ENCODE measurements around the gene CASD1.

The CASD1 gene

DNA sequence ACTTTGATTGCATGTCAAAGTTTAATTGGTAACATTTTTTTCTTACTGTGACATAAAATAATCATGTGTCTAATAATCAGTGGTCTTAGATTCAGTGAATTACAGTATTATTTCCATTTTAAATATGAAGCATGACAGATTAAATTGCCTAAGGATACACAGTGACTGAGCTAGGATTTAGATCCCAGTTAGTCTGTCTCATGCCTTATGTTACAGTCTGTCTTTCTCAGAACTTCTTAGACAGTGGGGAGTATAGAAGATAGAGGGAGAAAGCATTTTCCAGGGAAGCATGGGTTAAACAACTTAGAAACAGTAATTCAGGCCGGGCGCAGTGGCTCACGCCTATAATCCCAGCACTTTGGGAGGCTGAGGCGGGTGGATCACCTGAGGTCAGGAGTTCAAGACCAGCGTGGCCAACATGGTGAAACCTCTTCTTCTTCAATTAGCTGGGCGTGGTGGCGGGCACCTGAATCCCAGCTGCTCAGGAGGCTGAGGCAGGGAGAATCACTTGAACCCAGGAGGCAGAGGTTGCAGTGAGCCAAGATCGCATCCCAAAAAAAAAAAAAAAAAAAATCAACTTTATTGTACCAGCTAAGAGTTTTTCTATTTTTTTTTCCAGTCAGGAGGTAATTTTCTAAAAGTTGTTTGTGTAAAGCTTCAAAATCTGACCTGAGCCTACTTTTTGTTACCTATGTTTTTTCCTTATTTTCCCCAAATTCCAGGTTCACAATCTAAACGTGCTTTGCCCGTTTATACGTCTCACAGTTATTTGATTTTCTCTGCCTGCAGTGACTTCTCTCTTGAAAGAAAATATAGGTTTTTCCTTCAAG lies 3.3 kb downstream of the CASD1 start:
- DNase-seq (ENCODE audit: low read depth in 2 of 3, low spot score in 1 of 3): no peak

DNA sequence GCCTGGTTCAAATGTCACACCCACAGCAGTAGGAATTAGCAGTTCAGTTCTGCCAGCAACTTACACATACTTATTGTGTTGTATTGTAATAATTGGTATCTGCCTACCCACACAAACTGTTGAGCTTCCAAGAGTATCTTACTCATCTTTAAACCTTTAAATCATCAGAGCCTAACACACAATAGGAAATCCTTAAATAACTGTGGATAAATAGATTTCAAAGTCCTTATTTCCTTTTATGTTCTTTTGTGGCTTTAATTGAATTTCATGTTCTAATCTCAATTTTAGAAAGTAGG lies 3.9 kb downstream of the CASD1 start:
- DNase-seq (ENCODE audit: low read depth in 2 of 3, low spot score in 1 of 3): no peak

DNA sequence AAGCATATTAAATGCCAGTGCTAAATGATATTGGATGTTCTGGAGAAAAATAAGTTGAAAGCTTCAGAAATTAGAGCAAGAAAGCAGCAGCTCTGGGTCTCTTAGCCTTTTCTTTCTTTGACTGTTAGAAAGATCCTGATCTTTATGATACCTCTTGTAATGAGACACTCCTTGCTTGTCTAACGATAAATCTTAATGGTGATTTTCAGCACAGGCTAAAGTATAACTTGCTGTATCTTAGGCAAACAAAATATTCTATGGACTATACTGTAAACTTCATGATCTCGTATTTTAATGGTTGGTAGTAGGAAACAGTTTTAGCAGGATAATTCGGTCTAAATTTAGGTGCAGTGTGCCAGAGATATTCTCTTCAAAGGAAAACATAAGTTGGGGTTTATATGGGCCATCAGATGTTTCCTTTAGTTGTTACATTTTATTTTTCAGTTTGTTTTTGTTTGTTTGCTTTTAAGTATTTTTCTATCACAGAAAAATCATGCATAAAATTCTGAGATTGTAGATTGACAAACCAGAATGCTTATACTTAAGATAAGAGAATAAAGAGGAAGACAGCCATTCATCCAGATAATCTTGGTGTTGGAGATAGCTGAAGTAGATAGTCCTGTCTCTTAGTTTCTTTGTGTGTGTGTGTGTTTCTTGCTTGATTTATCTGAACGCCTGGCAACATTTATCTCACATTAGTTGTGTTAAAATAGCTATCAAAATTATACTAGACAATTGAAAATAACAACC lies 4.7 kb downstream of the CASD1 start:
- no peak for DNase-seq (ENCODE audit: low read depth in 2 of 3, low spot score in 1 of 3)

DNA sequence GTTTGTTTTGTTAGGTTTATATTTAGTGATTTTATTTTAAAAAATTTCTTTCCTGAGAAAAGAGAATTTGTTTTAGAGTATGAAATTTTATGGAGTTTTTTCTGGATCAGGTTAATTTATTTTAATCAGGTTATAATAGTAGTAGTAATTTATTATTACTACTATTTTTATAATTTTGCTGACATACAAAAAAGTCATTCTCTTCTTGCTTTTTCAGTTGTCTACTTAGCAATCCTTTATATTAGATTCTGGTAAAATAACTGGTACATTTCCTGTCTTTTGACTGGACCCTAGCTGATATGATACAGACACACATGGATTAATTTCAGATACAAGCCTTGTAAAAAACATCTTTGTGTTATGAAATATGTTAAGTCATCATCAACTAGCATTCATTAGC lies 5.3 kb downstream of the CASD1 start:
- no peak for DNase-seq (ENCODE audit: low read depth in 2 of 3, low spot score in 1 of 3)

DNA sequence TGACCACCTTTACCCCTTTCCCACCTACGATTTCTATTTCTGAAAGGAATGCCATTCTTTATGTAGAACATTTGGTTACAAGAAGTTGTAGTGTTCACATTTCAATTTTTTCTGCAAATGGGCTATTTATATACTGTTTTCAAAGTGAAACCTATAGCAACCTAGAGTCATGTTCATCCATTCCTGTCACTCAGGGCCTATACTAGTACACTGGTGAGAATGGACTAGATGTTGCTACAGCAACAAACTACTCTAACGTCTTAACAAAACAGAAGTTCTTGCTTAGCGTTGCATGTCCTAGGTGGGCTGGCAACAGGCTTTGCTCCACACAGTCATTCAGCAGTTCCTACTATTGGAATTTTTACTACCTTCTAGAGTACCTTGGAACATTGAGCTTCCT lies 16.3 kb downstream of the CASD1 start:
- no peak for DNase-seq (ENCODE audit: low read depth in 2 of 3, low spot score in 1 of 3)

DNA sequence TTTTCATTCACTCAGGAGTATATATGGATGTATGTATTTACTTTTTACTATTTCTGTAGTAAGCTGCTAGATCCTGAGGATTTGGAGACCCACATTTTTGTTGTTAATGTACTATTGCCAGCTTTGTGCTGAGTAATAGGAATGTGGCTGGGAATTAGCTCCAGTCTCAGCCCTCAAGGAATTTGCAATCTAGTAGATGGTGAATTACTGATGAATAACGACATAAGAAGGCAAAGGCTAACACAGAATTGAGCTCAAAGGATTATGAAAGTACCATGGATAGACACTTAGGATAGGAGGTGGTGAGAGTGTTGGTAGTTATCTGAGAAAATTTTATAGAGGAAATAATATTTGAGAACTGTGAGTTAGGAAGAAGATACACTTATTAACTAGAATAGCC lies 19.9 kb downstream of the CASD1 start:
- no peak for DNase-seq (ENCODE audit: low read depth in 2 of 3, low spot score in 1 of 3)

DNA sequence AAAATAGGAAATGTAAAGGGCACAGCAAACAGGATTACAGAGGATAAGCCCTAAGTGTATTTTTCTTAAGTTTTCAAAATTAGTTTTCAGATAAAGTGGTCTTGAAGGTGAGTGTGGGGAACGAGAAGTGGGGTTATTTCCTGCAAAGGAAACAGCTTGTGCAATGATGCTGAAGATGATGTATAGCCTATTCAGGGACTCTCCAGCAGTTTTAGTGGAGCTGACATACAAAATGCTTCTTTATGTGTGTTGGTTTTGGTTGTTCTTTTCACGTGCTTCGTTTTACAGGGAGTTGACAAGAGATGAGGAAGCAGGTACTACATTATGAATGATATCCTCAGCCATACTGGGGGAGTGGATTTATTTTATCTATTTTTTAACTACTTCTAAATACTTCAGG lies 20.5 kb downstream of the CASD1 start:
- no peak for DNase-seq (ENCODE audit: low read depth in 2 of 3, low spot score in 1 of 3)

DNA sequence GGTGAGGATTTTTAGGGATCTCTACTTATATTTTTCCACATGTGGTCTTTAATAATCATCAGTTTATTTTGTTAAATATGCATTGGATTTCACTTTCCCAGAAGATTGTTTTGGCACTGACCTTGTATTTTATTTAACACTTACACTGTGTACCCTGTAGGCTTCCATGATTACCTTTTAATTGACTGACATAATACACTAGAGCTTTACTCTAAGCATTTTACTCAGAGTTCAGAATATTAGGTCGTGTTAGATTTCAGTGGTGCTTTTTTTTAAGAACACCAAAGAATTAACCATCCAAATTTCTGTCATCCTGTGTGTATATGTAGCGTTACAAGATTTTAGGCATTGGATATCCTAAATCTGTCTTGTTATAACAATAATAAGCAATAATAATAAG lies 23.1 kb downstream of the CASD1 start:
- no peak for DNase-seq (ENCODE audit: low read depth in 2 of 3, low spot score in 1 of 3)

DNA sequence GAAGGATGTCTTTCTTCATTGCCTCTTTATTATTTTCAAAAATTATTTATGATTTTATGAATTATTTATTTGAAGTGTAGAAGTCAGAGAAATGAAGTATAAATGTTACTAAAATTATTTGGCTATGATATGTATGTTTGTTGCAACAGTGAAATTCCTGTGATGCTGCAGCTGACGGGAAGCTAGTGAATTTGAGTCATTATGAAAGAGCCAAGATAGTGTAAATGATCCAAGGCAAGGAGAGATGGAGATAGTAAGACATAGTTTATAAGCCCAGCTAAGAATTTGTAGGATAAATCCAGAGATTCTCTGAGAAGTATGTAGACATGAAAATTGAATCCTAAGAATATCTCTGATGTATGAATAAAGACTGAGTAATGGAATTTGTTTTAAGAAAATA lies 30.8 kb downstream of the CASD1 start:
- DNase-seq (ENCODE audit: low read depth in 2 of 3, low spot score in 1 of 3): no peak

DNA sequence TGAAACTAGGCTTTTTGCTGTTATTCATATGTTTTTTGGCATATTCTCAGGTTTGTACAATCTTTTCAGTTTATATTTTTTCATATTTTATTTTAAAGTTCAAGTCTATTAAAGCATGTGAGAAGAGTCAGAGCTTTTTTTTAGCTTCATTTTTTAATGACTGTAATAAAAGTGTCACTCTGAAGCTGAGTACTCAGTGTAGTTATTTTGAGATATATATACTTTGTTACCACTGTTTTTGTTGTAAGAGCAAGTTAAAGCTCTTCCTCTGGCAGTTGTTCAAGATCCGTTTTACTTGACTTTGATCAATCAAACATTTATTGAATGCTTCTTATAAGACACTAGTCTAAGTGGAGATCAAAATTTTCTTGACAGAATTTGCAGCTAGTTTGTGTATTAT lies 37.5 kb downstream of the CASD1 start:
- DNase-seq (ENCODE audit: low read depth in 2 of 3, low spot score in 1 of 3): no peak

DNA sequence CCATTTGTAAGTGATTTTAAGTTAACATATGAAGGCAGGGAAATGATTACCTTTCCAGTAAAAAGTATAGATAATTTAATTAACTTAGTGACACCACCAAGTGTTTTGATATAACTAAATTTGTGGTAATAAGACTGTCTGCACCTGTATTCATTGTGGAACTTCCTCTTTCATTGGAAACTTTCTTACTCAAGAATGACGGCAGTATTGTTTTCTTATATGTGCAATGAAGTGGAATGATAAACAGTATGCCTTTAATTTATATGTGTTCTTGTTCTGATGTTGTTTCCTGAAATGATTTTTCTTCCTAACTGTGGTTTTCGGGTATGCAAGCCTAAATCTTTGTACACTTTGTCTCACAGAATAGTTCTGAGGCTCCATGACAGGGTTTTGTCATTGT lies 46.4 kb downstream of the CASD1 start:
- no peak for DNase-seq (ENCODE audit: low read depth in 2 of 3, low spot score in 1 of 3)

DNA sequence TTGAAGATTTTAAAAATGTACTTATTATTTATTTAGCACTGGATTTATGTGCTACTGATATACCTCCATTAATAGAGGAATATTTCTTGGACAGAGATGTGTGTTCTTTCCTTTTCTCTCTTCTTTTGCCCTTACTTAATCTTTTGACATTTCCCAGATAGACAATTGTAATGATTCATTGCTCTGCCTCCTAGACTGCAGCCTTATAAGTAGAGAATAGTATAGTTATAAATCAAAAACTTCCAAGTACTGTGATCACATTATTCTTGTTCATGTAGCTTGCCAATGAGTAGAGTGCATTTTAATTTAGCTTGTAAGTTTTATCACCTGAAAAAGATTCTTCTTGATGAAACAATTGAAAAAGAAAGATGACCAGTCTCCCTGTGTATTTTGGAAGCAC lies 47.6 kb downstream of the CASD1 start:
- no peak for DNase-seq (ENCODE audit: low read depth in 2 of 3, low spot score in 1 of 3)

DNA sequence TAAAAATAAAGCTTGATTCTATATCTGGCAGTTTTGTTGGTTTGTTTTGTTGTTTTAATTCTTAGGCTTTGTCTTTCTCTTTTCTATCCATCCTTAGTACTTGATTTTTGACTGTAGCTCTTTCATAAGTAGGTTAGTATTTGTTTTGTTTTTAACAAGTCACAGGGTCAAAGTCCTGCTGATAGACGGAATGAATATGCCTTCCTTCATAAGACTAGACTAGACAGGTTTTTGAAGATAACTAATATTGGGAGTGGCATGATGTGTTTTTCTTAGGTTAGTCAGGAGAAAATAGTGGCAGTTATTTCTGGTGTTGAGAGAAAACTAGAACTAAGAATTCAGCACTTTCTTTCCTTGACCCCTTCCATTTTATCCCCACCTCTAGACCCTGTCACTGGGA lies 50.4 kb downstream of the CASD1 start:
- no peak for DNase-seq (ENCODE audit: low read depth in 2 of 3, low spot score in 1 of 3)

DNA sequence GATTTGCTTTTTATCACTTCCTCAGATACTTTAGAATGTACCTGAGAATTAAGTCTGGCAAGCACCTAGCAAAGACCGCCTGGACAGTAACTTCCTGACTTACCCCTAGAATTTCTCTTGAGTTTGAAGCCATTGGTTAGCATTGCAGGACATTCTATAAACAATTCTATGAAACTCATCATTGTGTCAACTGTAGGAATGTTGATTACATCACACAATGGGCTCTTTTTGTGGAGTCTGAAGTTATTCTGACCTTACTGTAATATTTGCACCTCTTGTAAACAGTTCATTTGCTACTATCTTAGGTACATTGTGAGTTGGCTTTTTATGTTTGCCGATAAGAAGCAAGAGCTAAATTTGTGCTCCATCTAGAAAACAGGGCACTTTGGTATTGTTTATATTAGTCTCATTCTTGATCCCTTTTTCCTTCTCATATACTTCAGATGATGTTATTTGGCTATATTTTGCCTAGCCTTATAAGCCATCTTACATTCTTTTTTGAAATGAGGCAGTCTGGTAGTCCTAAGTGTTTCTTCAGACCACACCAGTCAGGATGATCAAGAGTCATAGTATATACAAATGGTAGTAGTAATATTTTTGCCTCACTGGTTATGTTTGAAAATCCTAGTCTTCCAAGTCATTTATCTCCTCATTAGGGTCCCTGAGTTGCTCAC lies 52.4 kb downstream of the CASD1 start:
- DNase-seq (ENCODE audit: low read depth in 2 of 3, low spot score in 1 of 3): no peak

DNA sequence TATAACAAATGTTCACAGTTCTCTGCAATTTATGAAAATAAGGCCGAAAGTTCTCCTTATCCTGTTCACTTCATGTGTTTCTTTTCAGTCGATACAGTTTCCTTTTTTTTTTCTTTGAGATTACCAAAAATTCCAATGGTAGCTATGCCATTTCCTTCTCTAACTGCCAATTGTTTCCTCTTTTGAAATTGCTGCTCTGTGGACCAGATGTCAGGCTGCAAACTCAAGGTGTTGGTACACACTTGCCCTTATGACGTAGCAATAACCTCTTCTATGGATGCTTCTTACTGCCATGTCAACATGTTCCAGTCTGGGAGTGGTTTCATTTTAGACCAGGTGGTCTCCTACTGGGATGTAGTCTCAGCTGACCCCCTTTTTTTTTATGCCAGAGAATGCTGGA lies 52.9 kb downstream of the CASD1 start:
- DNase-seq (ENCODE audit: low read depth in 2 of 3, low spot score in 1 of 3): no peak

DNA sequence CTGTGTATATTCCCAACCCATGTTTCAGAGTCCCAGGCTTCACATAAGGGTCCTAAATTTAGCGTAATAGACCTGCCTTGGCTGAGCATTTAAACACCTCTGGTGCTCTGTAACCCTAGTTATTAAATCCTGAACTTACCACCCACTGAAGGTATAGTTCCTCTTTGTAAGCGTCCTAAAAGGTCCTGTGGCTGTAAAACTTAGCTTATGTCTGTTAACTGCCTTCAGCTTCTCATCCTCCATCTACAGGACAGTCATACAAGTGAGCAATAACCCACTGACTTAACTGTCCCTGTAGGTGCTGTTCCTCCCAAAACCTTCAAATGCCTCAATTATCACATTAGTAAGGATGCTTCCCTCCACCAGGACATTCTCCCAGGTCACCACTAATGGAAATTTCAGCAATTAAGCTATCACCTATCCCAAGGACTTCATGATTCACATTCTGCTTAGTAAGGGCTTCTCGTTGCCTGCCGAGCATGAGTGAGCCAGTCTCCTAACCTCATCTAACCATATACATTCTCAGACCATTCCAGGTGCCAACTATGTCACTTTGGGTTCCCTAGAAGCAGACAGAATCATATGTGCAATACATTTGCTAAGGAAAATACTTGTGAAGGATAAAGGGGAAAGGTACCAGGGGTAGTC lies 55.8 kb downstream of the CASD1 start:
- no peak for DNase-seq (ENCODE audit: low read depth in 2 of 3, low spot score in 1 of 3)

DNA sequence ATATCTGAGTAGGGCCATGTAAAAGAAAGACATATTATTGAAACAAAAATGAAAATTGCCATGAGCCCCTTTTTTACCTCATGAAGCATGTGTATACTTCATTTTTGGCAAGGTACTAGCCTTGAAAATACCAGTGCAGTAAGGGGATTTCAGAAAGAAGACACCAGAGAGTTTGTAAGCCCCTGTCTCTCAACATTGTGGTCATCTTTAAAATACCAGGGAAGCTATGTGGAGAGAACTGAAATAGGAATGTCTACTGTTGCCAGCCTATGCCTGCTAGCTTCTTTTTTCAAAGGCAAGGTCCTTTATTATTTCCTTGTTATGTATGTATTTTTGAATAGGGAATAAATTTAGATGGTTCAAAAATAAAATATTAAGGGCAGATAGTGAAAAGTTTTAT lies 57.8 kb downstream of the CASD1 start:
- no peak for DNase-seq (ENCODE audit: low read depth in 2 of 3, low spot score in 1 of 3)

DNA sequence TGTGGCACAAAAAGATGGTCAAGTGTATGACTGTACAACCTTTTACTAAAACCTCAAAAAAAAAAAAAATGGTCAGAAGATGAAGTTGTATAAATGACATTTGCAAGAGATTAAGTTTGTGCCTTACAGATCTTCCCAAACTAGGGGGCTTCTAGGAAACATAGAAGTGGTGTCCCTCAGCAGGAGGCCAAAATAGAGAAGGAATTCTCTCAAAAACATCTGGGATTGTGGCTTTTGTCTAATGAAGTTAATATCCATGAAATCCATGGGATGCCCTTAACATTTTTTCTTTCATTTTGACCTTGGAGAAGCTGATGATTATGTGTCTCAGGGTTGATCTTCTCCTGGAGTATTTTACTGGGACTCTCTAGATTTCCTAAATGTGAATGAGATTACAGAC lies 62.2 kb downstream of the CASD1 start:
- DNase-seq (ENCODE audit: low read depth in 2 of 3, low spot score in 1 of 3): no peak

DNA sequence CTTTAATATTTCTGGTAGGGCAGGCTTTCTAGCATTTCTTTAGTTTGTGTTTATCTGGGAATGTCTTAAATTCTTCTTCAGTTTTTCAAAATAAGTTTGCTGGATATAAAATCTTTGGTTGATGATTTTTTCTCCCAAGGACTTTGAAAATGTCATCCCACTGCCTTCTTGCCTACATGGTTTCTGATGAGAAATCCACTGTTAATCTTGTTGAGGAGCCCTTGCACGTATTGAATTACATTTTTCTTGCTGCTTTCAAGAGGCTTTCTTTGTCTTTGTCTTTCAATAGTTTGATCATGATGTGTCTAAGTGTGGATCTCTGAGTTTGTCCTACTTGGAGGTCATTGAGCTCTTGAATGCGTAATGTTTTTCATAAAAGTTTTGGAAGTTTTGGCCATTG lies 66.0 kb downstream of the CASD1 start:
- no peak for DNase-seq (ENCODE audit: low read depth in 2 of 3, low spot score in 1 of 3)

DNA sequence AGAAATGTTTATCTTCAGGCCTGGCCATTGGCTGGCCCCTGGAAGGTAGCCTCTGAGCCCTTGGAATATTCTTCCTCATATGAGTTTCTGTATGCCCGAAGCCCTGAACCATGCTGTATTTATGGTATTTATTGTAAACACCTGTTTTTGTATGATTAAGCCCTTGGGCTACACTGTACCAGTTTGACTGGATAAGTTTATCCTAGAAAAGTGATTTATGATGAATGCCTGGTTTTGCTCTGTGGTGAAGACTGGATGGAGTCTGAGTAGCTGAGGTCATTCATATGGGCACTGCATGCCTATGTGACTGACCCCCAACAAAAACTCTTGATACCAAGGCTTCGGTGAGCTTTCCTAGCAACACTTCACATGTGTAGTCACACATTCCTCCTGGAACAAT lies 66.7 kb downstream of the CASD1 start:
- DNase-seq (ENCODE audit: low read depth in 2 of 3, low spot score in 1 of 3): no peak

DNA sequence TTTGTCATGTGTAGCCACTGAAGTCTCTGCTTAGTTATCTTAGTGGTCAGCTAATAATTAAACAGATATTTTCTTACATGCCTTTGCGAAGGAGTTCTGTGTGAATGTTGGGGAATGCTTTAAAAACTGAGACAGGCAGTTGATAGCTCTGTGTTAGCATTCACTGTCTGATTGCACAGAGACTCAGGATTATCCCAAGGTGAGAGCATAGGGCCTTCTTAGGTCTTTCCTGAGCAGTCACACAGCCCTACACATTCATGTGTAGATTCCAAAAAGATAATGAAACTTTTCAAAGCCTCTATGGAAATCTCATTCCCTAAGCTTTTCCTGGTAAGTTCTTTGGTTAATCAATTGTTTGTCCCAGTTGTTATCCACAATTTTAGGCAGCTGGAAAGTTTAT lies 67.7 kb downstream of the CASD1 start:
- no peak for DNase-seq (ENCODE audit: low read depth in 2 of 3, low spot score in 1 of 3)

DNA sequence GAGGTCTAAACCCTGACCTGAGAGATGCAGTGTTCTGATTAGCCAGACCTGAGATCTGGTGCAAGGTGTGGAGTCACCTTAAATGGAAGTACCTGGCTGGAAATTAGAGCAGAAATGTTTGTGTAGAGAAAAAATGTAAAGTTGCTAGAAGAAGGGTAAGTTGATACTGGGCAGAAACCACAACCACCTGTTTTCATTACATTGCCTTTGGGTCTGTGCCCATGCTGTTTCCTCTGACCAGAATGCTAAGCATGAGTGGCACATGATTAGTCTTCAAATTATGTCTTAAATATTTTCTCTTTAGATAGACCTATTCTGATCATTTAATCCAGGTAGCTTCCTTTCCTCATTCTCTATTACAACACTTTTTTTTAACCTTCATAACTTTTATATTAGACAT lies 69.0 kb downstream of the CASD1 start:
- no peak for DNase-seq (ENCODE audit: low read depth in 2 of 3, low spot score in 1 of 3)

Measured in stimulated activated CD4-positive, alpha-beta T cell treated with anti-CD3 and anti-CD28 coated beads, Interleukin-12 subunit alpha, Interleukin-12 subunit beta, amount 100 ng/mL, for 48 hours (primary cell).